SU-DHL-6 (cell line): ENCODE data around the gene ZNF324.

ENCODE experiments used
- EZH2phosphoT487 ChIP-seq: fragments of 200-600 bp; sonication (generic), shearing (Covaris generic); conservative IDR thresholded peaks from 2 replicates; pipeline ENCODE4 v1.6.1; 2018; ENCODE audit warnings: mild to moderate bottlenecking, antibody characterized with exemption, low read length, moderate library complexity, mixed read lengths
- TF ChIP-seq, protein P1 (sequence below): fragments of 200-600 bp; sonication (generic); IDR thresholded peaks from one replicate; pipeline ENCODE4 v1.5.1; 2017; ENCODE audit warnings: antibody characterized with exemption, mild to moderate bottlenecking, low read length, moderate library complexity; ENCODE audit not compliant: insufficient read depth, poor library complexity, severe bottlenecking

DNA sequence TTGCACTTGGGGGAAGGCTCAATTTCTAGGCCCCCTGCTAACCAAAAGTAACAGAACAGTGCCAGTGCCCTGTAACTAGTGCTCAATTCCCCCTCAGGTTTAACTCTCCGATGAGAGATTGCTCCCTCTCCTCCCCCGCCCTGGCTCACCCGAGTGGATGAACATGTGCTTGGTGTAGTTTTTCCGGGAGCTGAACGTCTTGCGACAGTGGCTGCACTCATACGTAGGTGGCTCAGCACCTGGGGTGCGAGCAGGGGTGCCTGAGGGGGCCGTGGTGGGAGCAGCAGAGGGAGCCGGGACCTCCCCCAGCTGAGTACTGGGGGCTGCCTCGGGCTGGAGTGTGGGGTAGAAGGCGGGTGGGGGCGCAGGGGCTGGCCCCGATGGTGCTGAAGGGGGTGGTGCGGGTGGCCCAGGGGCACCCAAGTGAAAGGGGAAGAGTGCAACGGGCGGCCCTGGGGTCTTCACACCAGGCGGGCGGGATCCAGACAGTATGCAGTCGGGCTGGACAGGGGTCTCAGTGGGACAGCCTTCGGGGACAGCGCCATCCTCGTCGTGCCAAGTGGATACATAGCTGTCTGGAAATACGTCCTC, 49.5 kb downstream of the ZNF324 start:
- TF ChIP-seq, protein P1, sequence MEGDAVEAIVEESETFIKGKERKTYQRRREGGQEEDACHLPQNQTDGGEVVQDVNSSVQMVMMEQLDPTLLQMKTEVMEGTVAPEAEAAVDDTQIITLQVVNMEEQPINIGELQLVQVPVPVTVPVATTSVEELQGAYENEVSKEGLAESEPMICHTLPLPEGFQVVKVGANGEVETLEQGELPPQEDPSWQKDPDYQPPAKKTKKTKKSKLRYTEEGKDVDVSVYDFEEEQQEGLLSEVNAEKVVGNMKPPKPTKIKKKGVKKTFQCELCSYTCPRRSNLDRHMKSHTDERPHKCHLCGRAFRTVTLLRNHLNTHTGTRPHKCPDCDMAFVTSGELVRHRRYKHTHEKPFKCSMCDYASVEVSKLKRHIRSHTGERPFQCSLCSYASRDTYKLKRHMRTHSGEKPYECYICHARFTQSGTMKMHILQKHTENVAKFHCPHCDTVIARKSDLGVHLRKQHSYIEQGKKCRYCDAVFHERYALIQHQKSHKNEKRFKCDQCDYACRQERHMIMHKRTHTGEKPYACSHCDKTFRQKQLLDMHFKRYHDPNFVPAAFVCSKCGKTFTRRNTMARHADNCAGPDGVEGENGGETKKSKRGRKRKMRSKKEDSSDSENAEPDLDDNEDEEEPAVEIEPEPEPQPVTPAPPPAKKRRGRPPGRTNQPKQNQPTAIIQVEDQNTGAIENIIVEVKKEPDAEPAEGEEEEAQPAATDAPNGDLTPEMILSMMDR = no peak
- TF ChIP-seq EZH2phosphoT487 = no peak
